AG04449 (cell line): ENCODE results near the gene RRP1B.
A peak's percentile ranks its signal among the peaks of the same experiment; 100 is the strongest.
"Not testable (repeated sequence)": the region's sequence is repeated elsewhere in the genome, so short reads cannot be mapped to it uniquely, and the experiment has no call there.

Source experiments
- CTCF ChIA-PET: fragments of 350-600 bp; formaldehyde crosslinking; extraction: SDS; loops from one replicate; lab custom pipeline; 2021; ENCODE audit warnings: antibody characterized with exemption; lab: Yijun Ruan, JAX
- POLR2A ChIA-PET: fragments of 400-600, 350-600 bp; formaldehyde crosslinking; extraction: SDS; loops from one replicate; lab custom pipeline; 2020; ENCODE audit warnings: antibody characterized with exemption, inconsistent platforms; lab: Yijun Ruan, JAX
- DNase-seq: peaks from one replicate; pipeline ENCODE4 v3.0.0-alpha.2; 2010; ENCODE audit warnings: low read depth, low spot score
- H3K4me3 ChIP-seq: 2 replicates; pipeline ENCODE4 v1.5.1; 2011; ENCODE audit warnings: low read depth, mild to moderate bottlenecking, control low read depth, low read length
- CTCF ChIP-seq: IDR thresholded peaks from one replicate; pipeline ENCODE4 v1.5.1; 2011; ENCODE audit warnings: mild to moderate bottlenecking, moderate library complexity, low read length, control low read depth, inconsistent platforms; ENCODE audit not compliant: insufficient read depth; ENCODE audit errors: missing control alignments

RRP1B gene

DNA sequence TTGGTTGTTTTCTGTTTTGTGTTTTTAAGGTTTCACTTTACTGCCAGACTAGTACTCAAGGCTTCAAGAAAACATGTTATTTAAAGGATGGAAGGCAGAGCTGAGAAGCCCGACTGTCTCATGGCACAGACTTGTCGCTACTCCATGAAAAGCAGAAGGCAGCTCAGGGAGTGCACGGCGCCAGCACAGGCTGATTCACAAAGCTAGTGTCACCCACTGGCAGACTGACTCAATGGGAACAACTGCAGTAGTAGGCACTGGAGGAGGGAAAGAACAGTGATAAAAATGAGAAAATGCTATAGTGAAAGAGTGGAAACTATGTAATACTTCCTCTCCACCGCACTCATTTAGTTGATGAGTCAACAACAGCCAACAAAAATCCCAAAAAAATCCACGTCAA, 14.8 kb upstream of the RRP1B start:
- TF ChIP-seq CTCF: no peak
- DNase-seq: no peak
- CTCF ChIA-PET: interaction anchor here (1.0 to 2.6 kb wide), 13 partner anchors 10 to 453 kb away, joined by 3 to 27 read pairs (median 7); no protein-coding TSS in a partner anchor
- no peak overlapping the region for H3K4me3 ChIP-seq
- POLR2A ChIA-PET: interaction anchor here (0.7 to 1.6 kb wide), 2 partner anchors 46 to 311 kb away, joined by 3 to 4 read pairs; no protein-coding TSS in a partner anchor

DNA sequence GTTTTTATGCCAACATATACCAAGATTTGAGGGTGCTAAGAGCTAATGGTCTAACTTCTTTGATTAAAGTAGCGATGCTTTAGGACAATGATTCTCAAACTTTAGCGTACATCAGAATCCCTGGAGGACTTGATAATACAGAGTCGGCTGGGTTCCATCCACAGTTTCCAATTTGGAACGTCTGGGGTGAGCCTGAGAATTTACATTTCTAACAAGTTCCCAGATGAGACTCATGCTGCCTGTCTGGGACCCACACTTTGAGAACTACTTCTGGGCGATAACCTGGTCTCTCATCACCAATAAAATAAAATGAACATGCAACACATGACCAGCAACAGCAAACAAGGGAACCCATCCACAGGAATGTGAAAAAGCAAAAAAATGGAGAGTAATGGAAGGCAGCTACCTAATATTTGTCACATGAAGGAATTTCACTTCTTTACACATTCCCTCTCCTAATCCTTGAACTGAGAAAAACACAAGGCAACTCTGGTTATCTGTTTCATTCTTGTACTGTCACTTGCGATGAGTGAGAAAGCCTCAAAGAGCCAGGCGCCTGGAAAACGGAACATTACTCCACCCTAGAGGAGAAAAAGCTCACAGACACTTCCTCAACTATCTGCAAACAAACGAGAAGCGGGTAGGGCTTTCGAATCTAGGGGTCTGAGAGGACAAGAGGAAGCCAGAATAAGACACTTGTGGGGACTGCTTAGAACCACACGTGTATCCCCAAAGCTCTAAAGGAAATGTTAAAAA, 14.0 kb upstream of the RRP1B start:
- POLR2A ChIA-PET: interaction anchor here (0.5 to 1.6 kb wide), 4 partner anchors 35 to 312 kb away, joined by 3 to 4 read pairs (median 3); no protein-coding TSS in a partner anchor
- H3K4me3 ChIP-seq: no peak overlapping the region
- DNase-seq: peak; percentile 45
- CTCF ChIA-PET: interaction anchor here (0.6 to 2.6 kb wide), 28 partner anchors 11 to 453 kb away, joined by 3 to 27 read pairs (median 5); partner anchors contain the start of gene HSF2BP
- peak; percentile 58 for TF ChIP-seq CTCF

- DNase-seq: no peak
- CTCF ChIA-PET: interaction anchor here (0.6 to 2.6 kb wide), 27 partner anchors 11 to 454 kb away, joined by 3 to 27 read pairs (median 5); partner anchors contain the start of gene HSF2BP
These were observed 13.4 kb upstream of the RRP1B start for GRCh38 chr21:43645976-43646375.

GRCh38 chr21:43646550-43647260, 12.7 kb upstream of the RRP1B start:
- H3K4me3 ChIP-seq: no peak overlapping the region
- ChIA-PET CTCF (interaction anchor here (0.6 to 2.6 kb wide), 19 partner anchors 10 to 455 kb away, joined by 3 to 27 read pairs (median 6); partner anchors contain the start of genes HSF2BP and RRP1B), POLR2A (no interaction called here)
- TF ChIP-seq CTCF: peak; percentile 99
- peak; percentile 60 for DNase-seq

More at GRCh38 chr21:43645976-43646375, 13.4 kb upstream of the RRP1B start:
- no peak overlapping the region for H3K4me3 ChIP-seq
- POLR2A ChIA-PET: interaction anchor here (0.5 to 0.7 kb wide), 2 partner anchors 36 to 45 kb away, joined by 3 read pairs; no protein-coding TSS in a partner anchor
- no peak for TF ChIP-seq CTCF

- CTCF ChIA-PET: interaction anchor here (0.6 to 1.1 kb wide), 2 partner anchors 313 to 337 kb away, joined by 3 to 4 read pairs; no protein-coding TSS in a partner anchor
- POLR2A ChIA-PET: no interaction called here
- DNase-seq: no peak
- no peak for TF ChIP-seq CTCF
- H3K4me3 ChIP-seq: no peak overlapping the region
These were observed 11.2 kb upstream of the RRP1B start for GRCh38 chr21:43648171-43648570.

DNA sequence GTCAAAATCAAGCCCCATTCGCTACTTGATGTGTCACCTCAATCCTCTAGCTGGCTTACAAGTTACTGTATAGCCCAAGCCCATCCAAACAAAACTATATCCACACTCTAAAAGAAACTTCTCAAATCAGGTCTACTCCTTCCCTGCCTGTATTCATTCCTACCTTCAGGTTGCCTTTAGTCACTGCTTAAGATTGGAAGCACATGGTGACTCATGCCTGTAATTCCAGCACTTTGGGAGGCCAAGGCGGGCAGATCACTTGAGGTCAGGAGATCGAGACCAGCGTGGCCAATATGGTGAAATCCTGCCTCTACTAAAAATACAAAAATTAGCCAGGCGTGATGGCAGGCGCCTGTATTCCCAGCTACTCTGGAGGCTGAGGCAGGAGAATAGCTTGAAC, 7.4 kb upstream of the RRP1B start:
- POLR2A ChIA-PET, H3K4me3 ChIP-seq, CTCF ChIA-PET, DNase-seq: not testable (repeated sequence)
